DOHH2 (cell line): Measurements from ENCODE around the gene TCF19.
"Not testable (repeated sequence)": the region's sequence is repeated elsewhere in the genome, so short reads cannot be mapped to it uniquely, and the experiment has no call there.

ENCODE experiments used
- CTCF ChIP-seq: fragments of 200-600 bp; sonication (generic); IDR thresholded peaks from one replicate; pipeline ENCODE4 v1.5.1; 2014; ENCODE audit warnings: antibody characterized with exemption, mild to moderate bottlenecking, low read depth, low read length; ENCODE audit not compliant: poor library complexity, severe bottlenecking
- EZH2phosphoT487 ChIP-seq: fragments of 200-600 bp; sonication (generic); IDR thresholded peaks from 2 replicates; pipeline ENCODE4 v1.6.1; 2017; ENCODE audit warnings: borderline replicate concordance, mild to moderate bottlenecking, antibody characterized with exemption, low read length, moderate library complexity, mixed read lengths

- TF ChIP-seq CTCF, EZH2phosphoT487: not testable (repeated sequence)
Observed at GRCh38 chr6:31196251-31197022, 38.0 kb downstream of the TCF19 start.
